ENCODE results near the gene CKAP5. TPM values are rescaled to one million over a fixed set of nuclear protein-coding genes. Genes with fewer than 3 reads are reported as not detected.
A peak's percentile ranks its signal among the peaks of the same experiment; 100 is the strongest.

CKAP5 gene
- total RNA-seq, 2 donors from 2014 or later: 33.7 to 39.8 TPM

GRCh38 chr11:46840116-46840515, 6.0 kb downstream of the CKAP5 start:
- DNase-seq (no peak), ATAC-seq (no peak)
- Mint-ChIP-seq H3K4me1 (peaks cover 35% of the 10 kb centered on the region), H3K4me3 (no peak overlapping the region), H3K27me3 (no peaks in the 10 kb centered on the region), H3K36me3 (ENCODE audit: low read depth) (no peaks in the 10 kb centered on the region), H3K27ac (no peak overlapping the region)
- H3K9me3 ChIP-seq (ENCODE audit: control insufficient read depth, low read length, poor library complexity, severe bottlenecking): no peaks in the 10 kb centered on the region

- Mint-ChIP-seq H3K4me1 (peaks cover 29% of the 10 kb centered on the region), H3K36me3 (ENCODE audit: low read depth) (no peaks in the 10 kb centered on the region), H3K27ac (peak overlapping the region; percentile 14), H3K4me3 (no peak overlapping the region), H3K27me3 (no peaks in the 10 kb centered on the region)
- ATAC-seq (no peak), DNase-seq (no peak)
- H3K9me3 ChIP-seq (ENCODE audit: control insufficient read depth, low read length, poor library complexity, severe bottlenecking): no peaks in the 10 kb centered on the region
Measured at GRCh38 chr11:46838501-46838900, 7.6 kb downstream of the CKAP5 start.

- Mint-ChIP-seq H3K27me3 (no peaks in the 10 kb centered on the region), H3K36me3 (ENCODE audit: low read depth) (no peaks in the 10 kb centered on the region), H3K4me3 (no peak overlapping the region), H3K4me1 (peaks cover 26% of the 10 kb centered on the region), H3K27ac (no peak overlapping the region)
- no peaks in the 10 kb centered on the region for H3K9me3 ChIP-seq (ENCODE audit: control insufficient read depth, low read length, poor library complexity, severe bottlenecking)
- ATAC-seq (no peak), DNase-seq (no peak)
Measured at GRCh38 chr11:46837860-46838259, 8.2 kb downstream of the CKAP5 start.

GRCh38 chr11:46836870-46837269, 9.2 kb downstream of the CKAP5 start:
- H3K4me3 Mint-ChIP-seq: no peak overlapping the region
- H3K27ac Mint-ChIP-seq: no peak overlapping the region
- H3K36me3 Mint-ChIP-seq (ENCODE audit: low read depth): no peaks in the 10 kb centered on the region
- H3K4me1 Mint-ChIP-seq: peaks cover 24% of the 10 kb centered on the region
- no peaks in the 10 kb centered on the region for H3K9me3 ChIP-seq (ENCODE audit: control insufficient read depth, low read length, poor library complexity, severe bottlenecking)
- H3K27me3 Mint-ChIP-seq: no peaks in the 10 kb centered on the region
- DNase-seq: no peak
- ATAC-seq: no peak

GRCh38 chr11:46836431-46836830, 9.6 kb downstream of the CKAP5 start:
- Mint-ChIP-seq H3K27me3 (no peaks in the 10 kb centered on the region), H3K36me3 (ENCODE audit: low read depth) (no peaks in the 10 kb centered on the region), H3K27ac (no peak overlapping the region), H3K4me3 (no peak overlapping the region), H3K4me1 (peaks cover 24% of the 10 kb centered on the region)
- ATAC-seq: no peak
- H3K9me3 ChIP-seq (ENCODE audit: control insufficient read depth, low read length, poor library complexity, severe bottlenecking): no peaks in the 10 kb centered on the region
- no peak for DNase-seq

- no peak for ATAC-seq
- Mint-ChIP-seq H3K4me1 (peaks cover 24% of the 10 kb centered on the region), H3K27ac (no peak overlapping the region), H3K27me3 (no peaks in the 10 kb centered on the region), H3K36me3 (ENCODE audit: low read depth) (no peaks in the 10 kb centered on the region), H3K4me3 (no peak overlapping the region)
- no peaks in the 10 kb centered on the region for H3K9me3 ChIP-seq (ENCODE audit: control insufficient read depth, low read length, poor library complexity, severe bottlenecking)
- no peak for DNase-seq
Measured at GRCh38 chr11:46835897-46836296, 10.2 kb downstream of the CKAP5 start.

GRCh38 chr11:46834821-46835220, 11.3 kb downstream of the CKAP5 start:
- Mint-ChIP-seq H3K4me3 (no peak overlapping the region), H3K4me1 (peaks cover 26% of the 10 kb centered on the region), H3K27me3 (no peaks in the 10 kb centered on the region), H3K27ac (no peak overlapping the region), H3K36me3 (ENCODE audit: low read depth) (no peaks in the 10 kb centered on the region)
- H3K9me3 ChIP-seq (ENCODE audit: control insufficient read depth, low read length, poor library complexity, severe bottlenecking): no peaks in the 10 kb centered on the region
- ATAC-seq (no peak), DNase-seq (no peak)

- no peaks in the 10 kb centered on the region for H3K27me3 Mint-ChIP-seq
- no peak overlapping the region for H3K4me3 Mint-ChIP-seq
- no peaks in the 10 kb centered on the region for H3K9me3 ChIP-seq (ENCODE audit: control insufficient read depth, low read length, poor library complexity, severe bottlenecking)
- H3K4me1 Mint-ChIP-seq: peaks cover 26% of the 10 kb centered on the region
- ATAC-seq (no peak), DNase-seq (no peak)
- no peaks in the 10 kb centered on the region for H3K36me3 Mint-ChIP-seq (ENCODE audit: low read depth)
- peak overlapping the region; percentile 59 for H3K27ac Mint-ChIP-seq
Measured at GRCh38 chr11:46832511-46833214, 13.4 kb downstream of the CKAP5 start.

GRCh38 chr11:46827995-46828394, 18.1 kb downstream of the CKAP5 start:
- H3K4me1 Mint-ChIP-seq: peaks cover 30% of the 10 kb centered on the region
- peak overlapping the region; percentile 27 for H3K27ac Mint-ChIP-seq
- DNase-seq: no peak
- H3K27me3 Mint-ChIP-seq: no peaks in the 10 kb centered on the region
- H3K36me3 Mint-ChIP-seq (ENCODE audit: low read depth): no peaks in the 10 kb centered on the region
- ATAC-seq: no peak
- H3K9me3 ChIP-seq (ENCODE audit: control insufficient read depth, low read length, poor library complexity, severe bottlenecking): no peaks in the 10 kb centered on the region
- peak overlapping the region; percentile 84 for H3K4me3 Mint-ChIP-seq

GRCh38 chr11:46826310-46827044, 19.6 kb downstream of the CKAP5 start:
- Mint-ChIP-seq H3K27ac (peak overlapping the region; percentile 11), H3K27me3 (no peaks in the 10 kb centered on the region), H3K4me3 (peak overlapping the region; percentile 84), H3K36me3 (ENCODE audit: low read depth) (no peaks in the 10 kb centered on the region), H3K4me1 (peaks cover 29% of the 10 kb centered on the region)
- H3K9me3 ChIP-seq (ENCODE audit: control insufficient read depth, low read length, poor library complexity, severe bottlenecking): no peaks in the 10 kb centered on the region
- DNase-seq (peak; percentile 51 to 67 (median 59)), ATAC-seq (peak; percentile 100)

- H3K27me3 Mint-ChIP-seq: no peaks in the 10 kb centered on the region
- peak overlapping the region; percentile 41 for H3K27ac Mint-ChIP-seq
- no peaks in the 10 kb centered on the region for H3K36me3 Mint-ChIP-seq (ENCODE audit: low read depth)
Measured at GRCh38 chr11:46808799-46809431, 37.2 kb downstream of the CKAP5 start.

GRCh38 chr11:46801694-46802470, 44.2 kb downstream of the CKAP5 start:
- DNase-seq (no peak), ATAC-seq (no peak)
- Mint-ChIP-seq H3K27ac (no peak overlapping the region), H3K4me1 (peaks cover 2% of the 10 kb centered on the region), H3K36me3 (ENCODE audit: low read depth) (peaks cover 2% of the 10 kb centered on the region), H3K4me3 (no peak overlapping the region), H3K27me3 (no peaks in the 10 kb centered on the region)
- H3K9me3 ChIP-seq (ENCODE audit: control insufficient read depth, low read length, poor library complexity, severe bottlenecking): no peaks in the 10 kb centered on the region

More at GRCh38 chr11:46808799-46809431, 37.2 kb downstream of the CKAP5 start:
- ATAC-seq (peak; percentile 54), DNase-seq (no peak)
- H3K9me3 ChIP-seq (ENCODE audit: control insufficient read depth, low read length, poor library complexity, severe bottlenecking): no peaks in the 10 kb centered on the region
- peaks cover 5% of the 10 kb centered on the region for H3K4me1 Mint-ChIP-seq
- no peak overlapping the region for H3K4me3 Mint-ChIP-seq

- H3K27ac Mint-ChIP-seq: no peak overlapping the region
Measured at GRCh38 chr11:46800177-46800576, 45.9 kb downstream of the CKAP5 start.

More at GRCh38 chr11:46800177-46800576, 45.9 kb downstream of the CKAP5 start:
- DNase-seq (no peak), ATAC-seq (no peak)
- peaks cover 2% of the 10 kb centered on the region for H3K4me1 Mint-ChIP-seq
- H3K36me3 Mint-ChIP-seq (ENCODE audit: low read depth): peaks cover 2% of the 10 kb centered on the region
- no peaks in the 10 kb centered on the region for H3K9me3 ChIP-seq (ENCODE audit: control insufficient read depth, low read length, poor library complexity, severe bottlenecking)
- no peak overlapping the region for H3K4me3 Mint-ChIP-seq
- no peaks in the 10 kb centered on the region for H3K27me3 Mint-ChIP-seq
